ENCODE data around the gene ATRN.

The ATRN gene

DNA sequence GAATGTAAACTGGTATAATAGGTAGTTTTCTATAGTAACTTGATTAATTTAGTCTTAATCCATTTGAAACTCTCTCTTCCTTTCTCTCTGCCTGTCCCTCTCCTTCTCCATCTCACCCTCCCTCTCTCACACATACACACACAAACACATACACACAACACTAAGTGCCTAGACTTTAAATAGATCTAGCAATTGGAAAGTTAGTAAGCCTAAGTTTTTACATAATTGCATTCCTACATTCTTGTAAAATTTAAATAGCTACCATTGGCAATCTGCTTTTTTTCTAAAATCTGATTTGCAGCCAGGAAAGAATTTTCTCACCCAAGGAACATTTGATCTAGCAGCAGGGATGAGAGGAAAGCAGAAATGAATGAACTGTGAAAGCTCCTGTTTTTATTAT, 176.7 kb downstream of the ATRN start:
- Histone ChIP-seq H3K4me2 (ENCODE audit: low read length, poor library complexity, severe bottlenecking) (no peak overlapping the region), H2BK15ac (ENCODE audit: low read depth, poor library complexity, severe bottlenecking) (no peak overlapping the region), H3K4ac (ENCODE audit: low read depth in 1 of 2, low read length in 2 of 2) (no peak overlapping the region), H2BK120ac (ENCODE audit: low read depth, low read length) (no peak overlapping the region), H2AK5ac (ENCODE audit: low read length, severe bottlenecking) (no peak overlapping the region), H3K79me1 (replicated peaks; ENCODE audit: low read length, poor library complexity, severe bottlenecking) (no peaks in the 10 kb centered on the region), H3K9me3 (ENCODE audit: control insufficient read depth, low read length) (no peaks in the 10 kb centered on the region), H4K8ac (ENCODE audit: low read length) (no peak overlapping the region), H3K18ac (ENCODE audit: low read depth in 1 of 2, low read length in 2 of 2) (no peak overlapping the region), H4K91ac (ENCODE audit: low read length) (no peak overlapping the region), H2BK12ac (ENCODE audit: low read length in 2 of 2) (no peak overlapping the region), H3K27ac (ENCODE audit: low read length, poor library complexity, severe bottlenecking) (no peak overlapping the region), H2BK5ac (ENCODE audit: low read depth, low read length, poor library complexity, severe bottlenecking) (no peak overlapping the region), H3K9ac (ENCODE audit: low read length) (no peak overlapping the region), H3K36me3 (ENCODE audit: control insufficient read depth in 1 of 2, insufficient read depth in 2 of 2, low read depth in 1 of 2, low read length in 2 of 2) (peaks cover 25 to 56% of the 10 kb centered on the region in 2 experiments), H3K14ac (ENCODE audit: low read length in 2 of 2) (no peak overlapping the region), H3K4me3 (ENCODE audit: insufficient read depth in 1 of 2, low read depth in 1 of 2, low read length in 2 of 2) (no peak overlapping the region), H2AFZ (ENCODE audit: low read depth, low read length) (no peak overlapping the region), H3K23ac (ENCODE audit: low read length in 2 of 2) (no peak overlapping the region), H3K4me1 (ENCODE audit: control insufficient read depth, insufficient read depth, low read depth, low read length) (peaks cover 4% of the 10 kb centered on the region), H3K27me3 (ENCODE audit: control insufficient read depth in 1 of 2, insufficient read depth in 1 of 2, low read length in 2 of 2) (no peaks in the 10 kb centered on the region)
- DNase-seq, result no peak

DNA sequence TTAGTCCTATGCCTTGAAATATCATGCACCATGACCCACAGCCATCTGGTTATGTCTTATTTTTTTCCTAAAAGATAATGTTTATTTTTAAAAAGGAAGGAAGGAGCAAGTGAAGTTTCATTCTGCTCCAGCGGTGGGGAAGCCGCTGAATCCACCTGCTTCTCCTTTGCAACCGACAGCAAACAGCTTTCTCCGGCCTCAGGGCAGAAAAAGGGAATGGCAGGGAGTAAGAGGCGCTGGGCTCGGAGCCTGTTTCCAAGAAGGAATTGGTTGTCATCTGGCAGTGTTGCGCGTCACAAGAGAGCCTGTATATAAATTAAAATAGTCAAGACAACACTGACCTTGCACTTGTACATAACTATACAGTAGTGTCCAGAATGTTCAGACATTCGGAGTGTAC, 178.1 kb downstream of the ATRN start:
- Histone ChIP-seq H2BK120ac (ENCODE audit: low read depth, low read length) (no peak overlapping the region), H3K36me3 (ENCODE audit: control insufficient read depth in 1 of 2, insufficient read depth in 2 of 2, low read depth in 1 of 2, low read length in 2 of 2) (peaks cover 25 to 51% of the 10 kb centered on the region in 2 experiments), H2AK5ac (ENCODE audit: low read length, severe bottlenecking) (no peak overlapping the region), H3K14ac (ENCODE audit: low read length in 2 of 2) (no peak overlapping the region), H4K91ac (ENCODE audit: low read length) (no peak overlapping the region), H2BK5ac (ENCODE audit: low read depth, low read length, poor library complexity, severe bottlenecking) (no peak overlapping the region), H3K27ac (ENCODE audit: low read length, poor library complexity, severe bottlenecking) (no peak overlapping the region), H3K4me3 (ENCODE audit: insufficient read depth in 1 of 2, low read depth in 1 of 2, low read length in 2 of 2) (no peak overlapping the region), H2AFZ (ENCODE audit: low read depth, low read length) (no peak overlapping the region), H3K27me3 (ENCODE audit: control insufficient read depth in 1 of 2, insufficient read depth in 1 of 2, low read length in 2 of 2) (no peaks in the 10 kb centered on the region), H3K9ac (ENCODE audit: low read length) (no peak overlapping the region), H3K79me1 (replicated peaks; ENCODE audit: low read length, poor library complexity, severe bottlenecking) (no peaks in the 10 kb centered on the region), H3K4ac (ENCODE audit: low read depth in 1 of 2, low read length in 2 of 2) (no peak overlapping the region), H3K18ac (ENCODE audit: low read depth in 1 of 2, low read length in 2 of 2) (no peak overlapping the region), H3K9me3 (ENCODE audit: control insufficient read depth, low read length) (peaks cover 4% of the 10 kb centered on the region), H3K4me1 (ENCODE audit: control insufficient read depth, insufficient read depth, low read depth, low read length) (peaks cover 6% of the 10 kb centered on the region), H2BK15ac (ENCODE audit: low read depth, poor library complexity, severe bottlenecking) (no peak overlapping the region), H4K8ac (ENCODE audit: low read length) (no peak overlapping the region), H3K4me2 (ENCODE audit: low read length, poor library complexity, severe bottlenecking) (no peak overlapping the region), H3K23ac (ENCODE audit: low read length in 2 of 2) (no peak overlapping the region), H2BK12ac (ENCODE audit: low read length in 2 of 2) (no peak overlapping the region)
- no peak for DNase-seq
- 94% methylated on average over 5 of the region's 9 CpGs for WGBS

GRCh38 chr20:3651204-3651962, 180.6 kb downstream of the ATRN start:
- H2BK12ac ChIP-seq (ENCODE audit: low read length in 2 of 2), result no peak overlapping the region
- H3K9me3 ChIP-seq (ENCODE audit: control insufficient read depth, low read length), result peaks cover 4% of the 10 kb centered on the region
- H3K18ac ChIP-seq (ENCODE audit: low read depth in 1 of 2, low read length in 2 of 2), result no peak overlapping the region
- no peak overlapping the region for H3K27ac ChIP-seq (ENCODE audit: low read length, poor library complexity, severe bottlenecking)
- no peaks in the 10 kb centered on the region for H3K27me3 ChIP-seq (ENCODE audit: control insufficient read depth in 1 of 2, insufficient read depth in 1 of 2, low read length in 2 of 2)
- no peak overlapping the region for H3K4me2 ChIP-seq (ENCODE audit: low read length, poor library complexity, severe bottlenecking)
- no peak overlapping the region for H4K8ac ChIP-seq (ENCODE audit: low read length)
- H2BK15ac ChIP-seq (ENCODE audit: low read depth, poor library complexity, severe bottlenecking), result no peak overlapping the region
- peaks cover 16% of the 10 kb centered on the region for H3K4me1 ChIP-seq (ENCODE audit: control insufficient read depth, insufficient read depth, low read depth, low read length)
- H3K4ac ChIP-seq (ENCODE audit: low read depth in 1 of 2, low read length in 2 of 2), result no peak overlapping the region
- H2BK120ac ChIP-seq (ENCODE audit: low read depth, low read length), result no peak overlapping the region
- H4K91ac ChIP-seq (ENCODE audit: low read length), result no peak overlapping the region
- no peak overlapping the region for H3K4me3 ChIP-seq (ENCODE audit: insufficient read depth in 1 of 2, low read depth in 1 of 2, low read length in 2 of 2)
- H3K14ac ChIP-seq (ENCODE audit: low read length in 2 of 2), result peak overlapping the region in 1 of 2 experiments; percentile 58
- H3K23ac ChIP-seq (ENCODE audit: low read length in 2 of 2), result no peak overlapping the region
- 84% methylated on average over 9 of the region's 9 CpGs for WGBS
- H2BK5ac ChIP-seq (ENCODE audit: low read depth, low read length, poor library complexity, severe bottlenecking), result no peak overlapping the region
- no peak for DNase-seq
- no peak overlapping the region for H2AFZ ChIP-seq (ENCODE audit: low read depth, low read length)
- no peak overlapping the region for H2AK5ac ChIP-seq (ENCODE audit: low read length, severe bottlenecking)
- H3K79me1 ChIP-seq (replicated peaks; ENCODE audit: low read length, poor library complexity, severe bottlenecking), result no peaks in the 10 kb centered on the region
- peaks cover 16 to 34% of the 10 kb centered on the region in 2 experiments for H3K36me3 ChIP-seq (ENCODE audit: control insufficient read depth in 1 of 2, insufficient read depth in 2 of 2, low read depth in 1 of 2, low read length in 2 of 2)
- H3K9ac ChIP-seq (ENCODE audit: low read length), result no peak overlapping the region

DNA sequence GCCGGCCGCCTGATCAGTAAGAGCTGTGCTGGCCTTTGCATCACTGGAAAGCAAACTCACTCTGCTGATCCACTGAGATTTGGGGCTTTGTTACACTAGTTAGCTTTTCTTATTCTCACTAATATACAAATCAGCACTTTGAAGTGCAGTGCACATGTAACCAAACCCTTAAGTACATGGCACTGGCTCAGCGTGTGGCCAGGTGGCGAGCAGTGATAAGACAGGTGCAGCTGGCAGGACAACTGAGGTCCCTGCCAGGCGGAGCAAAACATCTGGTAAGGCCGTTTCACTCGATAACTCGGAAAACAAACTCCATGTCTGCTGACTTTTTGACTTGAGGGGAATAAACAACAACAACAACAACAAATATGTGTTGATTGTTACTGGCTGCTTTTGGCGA, 181.4 kb downstream of the ATRN start:
- no peak for DNase-seq
- Histone ChIP-seq H2AFZ (ENCODE audit: low read depth, low read length) (no peak overlapping the region), H3K9ac (ENCODE audit: low read length) (no peak overlapping the region), H3K9me3 (ENCODE audit: control insufficient read depth, low read length) (peaks cover 4% of the 10 kb centered on the region), H2AK5ac (ENCODE audit: low read length, severe bottlenecking) (no peak overlapping the region), H3K27ac (ENCODE audit: low read length, poor library complexity, severe bottlenecking) (no peak overlapping the region), H3K4me1 (ENCODE audit: control insufficient read depth, insufficient read depth, low read depth, low read length) (peaks cover 16% of the 10 kb centered on the region), H3K4me2 (ENCODE audit: low read length, poor library complexity, severe bottlenecking) (no peak overlapping the region), H3K4ac (ENCODE audit: low read depth in 1 of 2, low read length in 2 of 2) (no peak overlapping the region), H4K91ac (ENCODE audit: low read length) (no peak overlapping the region), H3K4me3 (ENCODE audit: insufficient read depth in 1 of 2, low read depth in 1 of 2, low read length in 2 of 2) (no peak overlapping the region), H3K79me1 (replicated peaks; ENCODE audit: low read length, poor library complexity, severe bottlenecking) (no peaks in the 10 kb centered on the region), H3K14ac (ENCODE audit: low read length in 2 of 2) (no peak overlapping the region), H2BK120ac (ENCODE audit: low read depth, low read length) (no peak overlapping the region), H3K23ac (ENCODE audit: low read length in 2 of 2) (no peak overlapping the region), H4K8ac (ENCODE audit: low read length) (no peak overlapping the region), H2BK5ac (ENCODE audit: low read depth, low read length, poor library complexity, severe bottlenecking) (no peak overlapping the region), H3K18ac (ENCODE audit: low read depth in 1 of 2, low read length in 2 of 2) (no peak overlapping the region), H3K27me3 (ENCODE audit: control insufficient read depth in 1 of 2, insufficient read depth in 1 of 2, low read length in 2 of 2) (peaks cover under 1 to 6% of the 10 kb centered on the region in 2 experiments), H2BK15ac (ENCODE audit: low read depth, poor library complexity, severe bottlenecking) (no peak overlapping the region), H3K36me3 (ENCODE audit: control insufficient read depth in 1 of 2, insufficient read depth in 2 of 2, low read depth in 1 of 2, low read length in 2 of 2) (peaks cover 12 to 27% of the 10 kb centered on the region in 2 experiments), H2BK12ac (ENCODE audit: low read length in 2 of 2) (no peak overlapping the region)
- 97% methylated on average over 9 of the region's 9 CpGs for WGBS

Data from mesenchymal stem cell (in vitro differentiated cells and primary cell).